Measurements from ENCODE around the gene SF3B6. TPM values are rescaled to one million over a fixed set of nuclear protein-coding genes. Genes with fewer than 3 reads are reported as not detected.

SF3B6 gene
- total and polyA plus RNA-seq, 9 of the 15 experiments (the other 6 are each of a cell fraction or from before 2014, with no cell fraction given): 146 to 591 (median 295) TPM

- no peak for TF ChIP-seq HMGXB4 (CRISPR knock-in tag; IDR thresholded peaks at IDR 0.05)
- peak; percentile 98 to 99 for TF ChIP-seq FOXK2 (conservative IDR thresholded peaks at IDR 0.05 in 1 of 2, IDR thresholded peaks at IDR 0.05 in 1 of 2; ENCODE audit: low read depth in 2 of 2)
- no peak for TF ChIP-seq ZNF695 (CRISPR knock-in tag; IDR thresholded peaks at IDR 0.05)
- TF ChIP-seq SMC3 (conservative IDR thresholded peaks at IDR 0.05; ENCODE audit: insufficient read depth, low read depth, low read length): 0 out of 2 replicates have a peak, but pooled peaks have one; percentile 3
- peak; percentile 78; the same call in 1 of the 2 replicates for TF ChIP-seq ZHX1 (conservative IDR thresholded peaks at IDR 0.05; ENCODE audit: low read length)
- no peak for TF ChIP-seq MED1 (CRISPR knock-in tag; IDR thresholded peaks at IDR 0.05; ENCODE audit: borderline replicate concordance)
- no peak for TF ChIP-seq ZSCAN32 (CRISPR knock-in tag; IDR thresholded peaks at IDR 0.05)
- TF ChIP-seq ZNF134 (CRISPR knock-in tag; conservative IDR thresholded peaks at IDR 0.05): no peak
- TF ChIP-seq GTF2B (IDR thresholded peaks at IDR 0.05; ENCODE audit: extremely low read depth, insufficient read length): no peak
- TF ChIP-seq HIVEP1 (CRISPR knock-in tag; IDR thresholded peaks at IDR 0.05): no peak
- peak; percentile 86; the same call in 1 of the 2 replicates for TF ChIP-seq SREBF1 (IDR thresholded peaks at IDR 0.05; ENCODE audit: borderline replicate concordance, low read depth, low read length)
- no peak for TF ChIP-seq CBX8 (IDR thresholded peaks at IDR 0.05; ENCODE audit: borderline replicate concordance, extremely low read depth, low read depth, low read length, poor library complexity, severe bottlenecking)
- 0 out of 2 replicates have a peak, but pooled peaks have one; percentile 36 for TF ChIP-seq MXI1 (IDR thresholded peaks at IDR 0.05; ENCODE audit: low read depth, low read length)
- TF ChIP-seq PTBP1 (IDR thresholded peaks at IDR 0.05; ENCODE audit: low read depth, low read length): no peak
- no peak for TF ChIP-seq ZNF780A (CRISPR knock-in tag; IDR thresholded peaks at IDR 0.05)
- TF ChIP-seq ARNT (IDR thresholded peaks at IDR 0.05): peak; percentile 54 to 90; a peak in 2 of 4 replicates
- TF ChIP-seq FOXP4 (CRISPR knock-in tag; IDR thresholded peaks at IDR 0.05; ENCODE audit: borderline replicate concordance): 0 out of 2 replicates have a peak, but pooled peaks have one; percentile 77
- no peak for TF ChIP-seq ZNF311 (CRISPR knock-in tag; IDR thresholded peaks at IDR 0.05)
- peak; percentile 50; the same call in 1 of the 2 replicates for TF ChIP-seq GTF2E2 (tag; IDR thresholded peaks at IDR 0.05)
- peak; percentile 91 for TF ChIP-seq HCFC1 (IDR thresholded peaks at IDR 0.05; ENCODE audit: low read depth, low read length)
These were observed at the start of gene SF3B6 (continued) for GRCh38 chr2:24075915-24076848.

Data from K562 (cell line).